ENCODE measurements around the gene JSRP1.

Gene JSRP1

GRCh38 chr19:2210987-2211740 is 45.1 kb downstream of the JSRP1 start:
- CTCF ChIA-PET: no interaction called here
- POLR2A ChIA-PET: no interaction called here
- no peaks in the 10 kb centered on the region for H3K4me1 ChIP-seq (ENCODE audit: control insufficient read depth, insufficient read depth, low read length)
- no peak overlapping the region for H3K4me3 ChIP-seq (ENCODE audit: low read depth, low read length)
- TF ChIP-seq, protein P1, sequence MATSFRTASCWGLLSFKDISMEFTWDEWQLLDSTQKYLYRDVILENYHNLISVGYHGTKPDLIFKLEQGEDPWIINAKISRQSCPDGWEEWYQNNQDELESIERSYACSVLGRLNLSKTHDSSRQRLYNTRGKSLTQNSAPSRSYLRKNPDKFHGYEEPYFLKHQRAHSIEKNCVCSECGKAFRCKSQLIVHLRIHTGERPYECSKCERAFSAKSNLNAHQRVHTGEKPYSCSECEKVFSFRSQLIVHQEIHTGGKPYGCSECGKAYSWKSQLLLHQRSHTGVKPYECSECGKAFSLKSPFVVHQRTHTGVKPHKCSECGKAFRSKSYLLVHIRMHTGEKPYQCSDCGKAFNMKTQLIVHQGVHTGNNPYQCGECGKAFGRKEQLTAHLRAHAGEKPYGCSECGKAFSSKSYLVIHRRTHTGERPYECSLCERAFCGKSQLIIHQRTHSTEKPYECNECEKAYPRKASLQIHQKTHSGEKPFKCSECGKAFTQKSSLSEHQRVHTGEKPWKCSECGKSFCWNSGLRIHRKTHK (tag by site-specific recombination; IDR thresholded peaks at IDR 0.05): no peak
- TF ChIP-seq GFI1B (tag by site-specific recombination; IDR thresholded peaks at IDR 0.05) (no peak), PRDM2 (tag by site-specific recombination; IDR thresholded peaks at IDR 0.05; ENCODE audit: borderline replicate concordance) (no peak), ZNF23 (tag by site-specific recombination; IDR thresholded peaks at IDR 0.05; ENCODE audit: borderline replicate concordance) (no peak), ZNF660 (tag by site-specific recombination; IDR thresholded peaks at IDR 0.05) (no peak), ZNF274 (IDR thresholded peaks at IDR 0.05; ENCODE audit: low read length) (no peak), ZNF274 (tag by site-specific recombination; IDR thresholded peaks at IDR 0.05; ENCODE audit: borderline replicate concordance) (no peak), REPIN1 (tag by site-specific recombination; IDR thresholded peaks at IDR 0.05; ENCODE audit: low read depth) (no peak), ZNF223 (tag by site-specific recombination; IDR thresholded peaks at IDR 0.05) (no peak), ZNF530 (tag by site-specific recombination; IDR thresholded peaks at IDR 0.05; ENCODE audit: low read depth) (no peak), ZNF639 (tag by site-specific recombination; IDR thresholded peaks at IDR 0.05) (no peak), ZNF473 (tag by site-specific recombination; IDR thresholded peaks at IDR 0.05) (no peak), ZBTB1 (tag by site-specific recombination; IDR thresholded peaks at IDR 0.05) (no peak)
- TF ChIP-seq, protein P2, sequence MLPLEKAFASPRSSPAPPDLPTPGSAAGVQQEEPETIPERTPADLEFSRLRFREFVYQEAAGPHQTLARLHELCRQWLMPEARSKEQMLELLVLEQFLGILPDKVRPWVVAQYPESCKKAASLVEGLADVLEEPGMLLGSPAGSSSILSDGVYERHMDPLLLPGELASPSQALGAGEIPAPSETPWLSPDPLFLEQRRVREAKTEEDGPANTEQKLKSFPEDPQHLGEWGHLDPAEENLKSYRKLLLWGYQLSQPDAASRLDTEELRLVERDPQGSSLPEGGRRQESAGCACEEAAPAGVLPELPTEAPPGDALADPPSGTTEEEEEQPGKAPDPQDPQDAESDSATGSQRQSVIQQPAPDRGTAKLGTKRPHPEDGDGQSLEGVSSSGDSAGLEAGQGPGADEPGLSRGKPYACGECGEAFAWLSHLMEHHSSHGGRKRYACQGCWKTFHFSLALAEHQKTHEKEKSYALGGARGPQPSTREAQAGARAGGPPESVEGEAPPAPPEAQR (tag by site-specific recombination; IDR thresholded peaks at IDR 0.05): no peak
- H3K9me3 ChIP-seq (ENCODE audit: control insufficient read depth, insufficient read depth, low read depth, low read length): no peaks in the 10 kb centered on the region
- no peak overlapping the region for H3K27ac ChIP-seq (ENCODE audit: extremely low read depth, low read depth, low read length)
- peaks cover 0 to 89% of the 10 kb centered on the region in 2 experiments; a peak in 2 of 3 replicates for H3K36me3 ChIP-seq (ENCODE audit: control insufficient read depth in 2 of 2, insufficient read depth in 1 of 2, low read length in 2 of 2)

GRCh38 chr19:2210206-2210605 is 46.0 kb downstream of the JSRP1 start:
- H3K4me3 ChIP-seq (ENCODE audit: low read depth, low read length): no peak overlapping the region
- CTCF ChIA-PET: no interaction called here
- H3K4me1 ChIP-seq (ENCODE audit: control insufficient read depth, insufficient read depth, low read length): no peaks in the 10 kb centered on the region
- H3K27ac ChIP-seq (ENCODE audit: extremely low read depth, low read depth, low read length): no peak overlapping the region
- POLR2A ChIA-PET: no interaction called here
- no peaks in the 10 kb centered on the region for H3K9me3 ChIP-seq (ENCODE audit: control insufficient read depth, insufficient read depth, low read depth, low read length)
- H3K36me3 ChIP-seq (ENCODE audit: control insufficient read depth in 2 of 2, insufficient read depth in 1 of 2, low read length in 2 of 2): peaks cover 4 to 80% of the 10 kb centered on the region in 2 experiments; a peak in 2 of 3 replicates
- TF ChIP-seq GLI2 (tag by site-specific recombination; IDR thresholded peaks at IDR 0.05; ENCODE audit: borderline replicate concordance, low read depth) (no peak), ZFP3 (tag by site-specific recombination; IDR thresholded peaks at IDR 0.05; ENCODE audit: low read depth) (no peak), ZNF433 (tag by site-specific recombination; IDR thresholded peaks at IDR 0.05; ENCODE audit: low read depth) (no peak), ZNF302 (tag by site-specific recombination; IDR thresholded peaks at IDR 0.05; ENCODE audit: low read depth) (no peak), ZNF426 (tag by site-specific recombination; IDR thresholded peaks at IDR 0.05) (no peak), ZNF837 (tag by site-specific recombination; IDR thresholded peaks at IDR 0.05) (no peak), GLI4 (tag by site-specific recombination; IDR thresholded peaks at IDR 0.05) (no peak), ZNF48 (tag by site-specific recombination; IDR thresholded peaks at IDR 0.05) (no peak)

Data from HEK293 (cell line).